IMR-90 (cell line): ENCODE measurements around the gene HOXC6. TPM values are rescaled to one million over a fixed set of nuclear protein-coding genes. Genes with fewer than 3 reads are reported as not detected.

Experiments used
- ATAC-seq: fragments of 200-7000 bp; cut with Tn5 transposase; 2 replicates; pipeline ENCODE4 v1.9.1; 2020; ENCODE audit warnings: low read depth, mild to moderate bottlenecking, moderate library complexity
- BruUV-seq: library from RNA; stranded (reverse); fragments of 400-500 nt; replicated peaks from 2 replicates; lab custom pipeline; 2021; lab: Mats Ljungman, UMichigan
- CTCF ChIA-PET: fragments of 300-600 bp; formaldehyde crosslinking; extraction: SDS; loops from one replicate; lab custom pipeline; 2021; ENCODE audit warnings: antibody characterized with exemption; lab: Yijun Ruan, JAX
- POLR2A ChIA-PET: fragments of 300-600 bp; sonication (Branson Sonifier 250); formaldehyde crosslinking; loops from one replicate; lab custom pipeline; 2022; ENCODE audit warnings: antibody characterized with exemption; ENCODE audit not compliant: unreplicated experiment; lab: Charles Lee
- DNase-seq: peaks from one replicate; pipeline ENCODE4 v3.0.0; 2013
- H2AFZ ChIP-seq: replicated peaks from 2 replicates; pipeline ENCODE3; 2013; ENCODE audit warnings: low read length, mild to moderate bottlenecking; ENCODE audit not compliant: poor library complexity
- H2AK5ac ChIP-seq: 2 replicates; pipeline ENCODE4 v1.6.1; 2013; ENCODE audit warnings: low read depth, low read length, inconsistent platforms
- H2AK9ac ChIP-seq: replicated peaks from 2 replicates; pipeline ENCODE3; 2013; ENCODE audit warnings: mild to moderate bottlenecking, low read depth, low read length, moderate library complexity; ENCODE audit not compliant: poor library complexity
- H2BK120ac ChIP-seq: 2 replicates; pipeline ENCODE4 v1.6.1; 2013; ENCODE audit warnings: low read depth, low read length, inconsistent platforms
- H2BK15ac ChIP-seq: 3 replicates; pipeline ENCODE4 v1.6.1; 2013; ENCODE audit warnings: low read depth, low read length, inconsistent platforms
- H2BK20ac ChIP-seq: 2 replicates; pipeline ENCODE4 v1.6.1; 2013; ENCODE audit warnings: low read depth, mild to moderate bottlenecking, inconsistent platforms, low read length, moderate library complexity
- H2BK5ac ChIP-seq: 2 replicates; pipeline ENCODE4 v1.6.1; 2013; ENCODE audit warnings: mild to moderate bottlenecking, low read depth, low read length, inconsistent platforms; ENCODE audit not compliant: poor library complexity, severe bottlenecking
- H3K14ac ChIP-seq: replicated peaks from 2 replicates; pipeline ENCODE4 v1.6.1; 2013; ENCODE audit warnings: low read depth, low read length, inconsistent platforms
- H3K18ac ChIP-seq: 2 replicates; pipeline ENCODE4 v1.6.1; 2013; ENCODE audit warnings: low read depth, low read length, control low read depth
- H3K23ac ChIP-seq: 2 replicates; pipeline ENCODE4 v1.6.1; 2013; ENCODE audit warnings: low read depth, low read length, inconsistent platforms
- H3K27ac ChIP-seq: 2 replicates; pipeline ENCODE4 v1.5.1; 2013; ENCODE audit warnings: mild to moderate bottlenecking, control low read depth, low read length; ENCODE audit not compliant: insufficient read depth
- H3K27me3 ChIP-seq: 2 replicates; pipeline ENCODE4 v1.6.1; 2013; ENCODE audit warnings: low read length; ENCODE audit not compliant: control insufficient read depth, insufficient read depth
- H3K36me3 ChIP-seq: 2 replicates; pipeline ENCODE4 v1.6.1; 2013; ENCODE audit warnings: low read length, mixed read lengths; ENCODE audit not compliant: control insufficient read depth, insufficient read depth
- H3K4ac ChIP-seq: 2 replicates; pipeline ENCODE4 v1.6.1; 2013; ENCODE audit warnings: low read depth, low read length, inconsistent platforms
- H3K4me1 ChIP-seq: 2 replicates; pipeline ENCODE4 v1.6.1; 2013; ENCODE audit warnings: low read length, mixed read lengths; ENCODE audit not compliant: control insufficient read depth, insufficient read depth
- H3K4me2 ChIP-seq: 2 replicates; pipeline ENCODE4 v1.6.1; 2013; ENCODE audit warnings: low read depth, mild to moderate bottlenecking, control low read depth, low read length, moderate library complexity
- H3K4me3 ChIP-seq: 2 replicates; pipeline ENCODE4 v1.5.1; 2013; ENCODE audit warnings: low read depth, mild to moderate bottlenecking, control low read depth, low read length, moderate library complexity; ENCODE audit not compliant: insufficient read depth
- H3K56ac ChIP-seq: 2 replicates; pipeline ENCODE4 v1.6.1; 2013; ENCODE audit warnings: low read length, inconsistent platforms; ENCODE audit not compliant: insufficient read depth; ENCODE audit errors: extremely low read depth
- H3K79me1 ChIP-seq, 2 experiments: 2 replicates each; pipeline ENCODE4 v1.6.1; 2013; ENCODE audit warnings: low read length in 2 of 2, inconsistent platforms in 1 of 2, low read depth in 1 of 2
- H3K9ac ChIP-seq: 2 replicates; pipeline ENCODE4 v1.6.1; 2013; ENCODE audit warnings: low read depth, low read length, control low read depth
- H3K9me1 ChIP-seq: 2 replicates; pipeline ENCODE4 v1.6.1; 2013; ENCODE audit warnings: low read length, inconsistent platforms; ENCODE audit not compliant: insufficient read depth
- H3K9me3 ChIP-seq: 2 replicates; pipeline ENCODE4 v1.6.1; 2013; ENCODE audit warnings: low read length; ENCODE audit not compliant: control insufficient read depth, insufficient read depth
- H4K20me1 ChIP-seq: 2 replicates; pipeline ENCODE4 v1.6.1; 2013; ENCODE audit warnings: low read length, inconsistent platforms; ENCODE audit not compliant: insufficient read depth
- H4K5ac ChIP-seq: 2 replicates; pipeline ENCODE4 v1.6.1; 2013; ENCODE audit warnings: mild to moderate bottlenecking, low read depth, low read length, control low read depth
- H4K8ac ChIP-seq, 2 experiments: 2 replicates each; pipeline ENCODE4 v1.6.1; 2013; ENCODE audit warnings: low read depth in 2 of 2, low read length in 2 of 2, control low read depth in 1 of 2, inconsistent platforms in 1 of 2
- H4K91ac ChIP-seq: 2 replicates; pipeline ENCODE4 v1.6.1; 2013; ENCODE audit warnings: low read depth, low read length, inconsistent platforms; ENCODE audit not compliant: insufficient read depth
- MXI1 ChIP-seq: IDR thresholded peaks from 2 replicates; pipeline ENCODE4 v1.6.1; 2012; ENCODE audit warnings: low read depth, mild to moderate bottlenecking, low read length, moderate library complexity, borderline replicate concordance
- RAD21 ChIP-seq: IDR thresholded peaks from 2 replicates; pipeline ENCODE4 v1.6.1; 2012; ENCODE audit warnings: low read length, improper control_type of control experiment
- WGBS, 2 experiments: methylation state at CpG; one replicate each; pipeline versions ENCODE4 v1.1.5 to v1.1.7; 2013; ENCODE audit warnings: missing lambda C conversion rate in 2 of 2; ENCODE audit not compliant: insufficient read length in 1 of 2; ENCODE audit errors: extremely low coverage in 2 of 2; 5-methylcytosine and 5-hydroxymethylcytosine counted together
- dilution Hi-C: fragments of 300-500 bp; cut with HindIII; formaldehyde crosslinking; loops from one replicate; pipeline ENCODE4 v1.14.3; 2018; ENCODE audit warnings: low sequenced_read_pairs; ENCODE audit not compliant: unreplicated experiment
- in situ Hi-C: fragments of 300-500 bp; cut with MboI; formaldehyde crosslinking; loops from 3 replicates; pipeline ENCODE4 v1.14.3; 2019; ENCODE audit warnings: low sequenced_read_pairs, inconsistent platforms, mixed read lengths
- intact Hi-C: fragments of 100-400 bp; cut with micrococcal nuclease; formaldehyde crosslinking; loops from 2 replicates; pipeline ENCODE4 v1.10.0; 2022
- polyA plus RNA-seq, 3 experiments: library from polyadenylated mRNA; depleted of rRNA; stranded (reverse); fragments of >200 nt; gene quantifications; 2 replicates each; pipeline ENCODE4 v1.2.3, GENCODE V29; 2012; ENCODE audit warnings: low replicate concordance in 1 of 3
- total RNA-seq: library from RNA; depleted of rRNA; stranded (reverse); fragments of >200 nt; gene quantifications from 2 replicates; pipeline ENCODE4 v1.2.3, GENCODE V29; 2012

Gene HOXC6
- total and polyA plus RNA-seq, 2 of the 4 experiments (the other 2 are of a cell fraction), result 1.1 TPM; not detected in 1

- DNase-seq, result no peak
- dilution Hi-C loops (no loop called here), in situ Hi-C loops (no loop called here), intact Hi-C loops (no loop called here)
- ATAC-seq, result no peak
- Histone ChIP-seq H3K9me1 (peaks cover 3% of the 10 kb centered on the region; the same call in 1 of the 2 replicates), H3K27me3 (peaks cover 19% of the 10 kb centered on the region), H3K4ac (no peak overlapping the region), H3K27ac (no peak overlapping the region), H4K5ac (no peak overlapping the region), H2BK120ac (no peak overlapping the region), H2BK20ac (no peak overlapping the region), H2AFZ (no peak overlapping the region), H3K56ac (no peak overlapping the region), H4K91ac (no peak overlapping the region), H3K9ac (no peak overlapping the region), H2AK5ac (no peak overlapping the region), H2BK15ac (no peak overlapping the region), H3K18ac (no peak overlapping the region), H4K20me1 (no peaks in the 10 kb centered on the region), H3K4me1 (no peaks in the 10 kb centered on the region), H2BK5ac (no peak overlapping the region), H3K79me1 (no peaks in the 10 kb centered on the region), H3K9me3 (no peaks in the 10 kb centered on the region), H4K8ac (no peak overlapping the region), H3K4me3 (no peak overlapping the region), H3K4me2 (no peak overlapping the region), H3K23ac (no peak overlapping the region), H2AK9ac (no peak overlapping the region), H3K36me3 (no peaks in the 10 kb centered on the region), H3K14ac (no peak overlapping the region)
- ChIA-PET CTCF (no interaction called here), POLR2A (no interaction called here)
- no CpG with 5 or more reads among the region's 1 CpG for WGBS, 2 experiments
- TF ChIP-seq RAD21 (no peak), MXI1 (no peak)
- BruUV-seq, result no TSS peak
Measured at GRCh38 chr12:54066408-54066807, 38.2 kb downstream of the HOXC6 start.
